ENCODE data around the gene CD34.
"Not testable (repeated sequence)": the region's sequence is repeated elsewhere in the genome, so short reads cannot be mapped to it uniquely, and the experiment has no call there.

The CD34 gene

DNA sequence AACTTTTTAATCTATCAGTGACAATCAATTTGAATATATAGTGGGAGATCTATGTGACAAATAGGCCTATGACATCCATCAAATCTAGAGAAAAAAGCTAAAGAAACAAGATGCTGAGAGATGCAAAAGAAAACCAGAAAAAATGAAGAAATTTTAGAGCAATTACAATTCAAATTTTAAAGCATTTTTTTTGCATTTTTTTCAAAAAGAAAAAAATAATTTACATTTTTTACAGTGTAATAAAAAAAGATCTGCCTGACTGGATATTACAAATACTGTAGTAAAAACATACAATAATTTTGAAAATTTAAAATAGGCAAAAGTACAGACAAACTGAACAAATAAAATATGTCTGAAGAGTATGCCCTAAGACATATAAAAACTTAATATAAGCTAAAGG, 14.4 kb downstream of the CD34 start:
- no peak for DNase-seq

DNA sequence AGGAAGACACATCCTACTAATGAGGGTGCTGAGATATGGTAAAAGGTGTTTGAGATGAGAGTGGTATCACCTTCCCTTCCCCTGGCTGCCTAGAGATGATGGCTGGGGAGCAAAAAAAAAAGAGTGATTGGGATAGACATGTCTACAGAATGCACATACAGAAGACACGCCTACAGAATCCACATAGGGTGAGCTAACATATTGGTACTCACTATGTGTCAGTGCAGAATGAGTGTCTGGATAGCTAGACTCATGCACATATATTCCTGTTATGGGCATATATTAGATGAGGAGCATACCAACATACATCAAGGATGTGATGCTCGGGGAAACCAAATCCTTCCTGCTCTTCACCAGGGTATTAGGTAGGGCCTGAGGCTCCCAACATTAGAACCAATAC, 16.2 kb downstream of the CD34 start:
- DNase-seq: no peak

DNA sequence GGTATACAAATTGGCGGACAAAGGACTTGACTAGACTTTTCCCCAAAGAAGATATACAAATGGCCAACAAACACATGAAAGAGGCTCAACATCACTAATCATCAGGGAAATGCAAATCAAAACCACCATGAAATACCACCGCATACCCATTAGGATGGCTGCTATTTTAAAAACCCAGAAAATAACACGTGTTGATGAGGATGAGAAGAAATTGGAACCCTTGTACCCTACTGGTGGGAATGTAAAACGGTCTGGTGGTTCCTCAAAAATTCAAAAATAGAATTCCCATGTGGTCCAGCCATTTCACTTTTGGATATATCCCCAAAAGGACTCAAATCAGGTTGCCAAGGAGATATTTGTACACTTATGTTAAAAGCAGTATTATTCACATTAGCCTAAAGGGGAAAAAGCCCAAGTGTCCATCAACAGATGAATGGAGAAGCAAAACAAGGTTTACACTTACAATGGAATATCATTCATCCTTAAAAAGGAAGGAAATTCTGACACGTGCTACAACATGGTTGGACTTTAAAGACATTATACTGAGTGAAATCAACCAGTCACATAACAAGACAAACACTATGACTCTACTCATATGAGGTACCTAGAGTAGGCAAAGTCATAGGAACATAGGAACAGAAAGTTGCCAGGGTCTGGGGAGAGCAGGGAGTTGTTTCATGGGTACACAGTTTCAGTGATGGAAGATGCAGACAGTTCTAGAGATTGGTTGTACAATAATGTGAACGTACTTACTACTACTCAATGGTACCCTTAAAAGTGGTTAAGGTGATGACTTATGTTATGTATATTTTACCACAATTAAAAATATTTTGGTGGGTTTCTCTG, 17.0 kb downstream of the CD34 start:
- DNase-seq: no peak

DNA sequence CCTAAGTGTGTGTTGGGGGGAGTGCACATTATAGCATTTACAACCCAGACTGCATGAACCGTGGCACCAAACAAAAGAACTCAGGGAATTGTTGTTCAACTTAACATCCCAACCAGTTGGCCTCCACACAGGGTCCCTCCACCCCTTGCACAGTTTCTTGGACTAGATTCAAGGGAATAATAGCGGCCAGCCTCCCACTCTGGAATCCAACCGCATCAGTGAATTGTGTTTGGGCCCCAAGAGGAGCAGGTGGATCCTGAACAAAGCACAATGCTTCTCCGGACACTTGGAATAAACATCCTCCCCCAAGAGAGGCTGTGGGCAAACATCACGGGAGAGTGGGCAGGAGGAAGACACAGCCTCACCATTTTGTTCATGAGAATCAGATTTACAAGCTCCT, 18.2 kb downstream of the CD34 start:
- no peak for DNase-seq

DNA sequence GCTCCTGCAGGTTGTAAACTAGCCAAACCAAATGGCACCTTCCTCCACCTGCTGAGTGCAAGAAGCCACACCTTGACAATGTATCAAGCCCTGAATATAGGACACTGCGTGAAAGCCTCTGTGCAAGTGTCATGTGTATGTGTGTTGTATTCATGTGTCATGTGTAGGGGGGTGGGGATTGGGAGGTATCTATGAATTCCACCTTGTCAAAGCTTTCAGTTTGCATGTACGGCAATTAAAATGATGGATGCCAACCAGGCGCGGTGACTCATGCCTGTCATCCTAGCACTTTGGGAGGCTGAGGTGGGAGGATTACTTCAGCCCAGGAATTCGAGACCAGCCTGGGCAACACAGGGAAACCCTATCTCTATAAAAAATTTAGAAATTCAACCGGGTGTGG, 19.8 kb downstream of the CD34 start:
- no peak for DNase-seq

DNA sequence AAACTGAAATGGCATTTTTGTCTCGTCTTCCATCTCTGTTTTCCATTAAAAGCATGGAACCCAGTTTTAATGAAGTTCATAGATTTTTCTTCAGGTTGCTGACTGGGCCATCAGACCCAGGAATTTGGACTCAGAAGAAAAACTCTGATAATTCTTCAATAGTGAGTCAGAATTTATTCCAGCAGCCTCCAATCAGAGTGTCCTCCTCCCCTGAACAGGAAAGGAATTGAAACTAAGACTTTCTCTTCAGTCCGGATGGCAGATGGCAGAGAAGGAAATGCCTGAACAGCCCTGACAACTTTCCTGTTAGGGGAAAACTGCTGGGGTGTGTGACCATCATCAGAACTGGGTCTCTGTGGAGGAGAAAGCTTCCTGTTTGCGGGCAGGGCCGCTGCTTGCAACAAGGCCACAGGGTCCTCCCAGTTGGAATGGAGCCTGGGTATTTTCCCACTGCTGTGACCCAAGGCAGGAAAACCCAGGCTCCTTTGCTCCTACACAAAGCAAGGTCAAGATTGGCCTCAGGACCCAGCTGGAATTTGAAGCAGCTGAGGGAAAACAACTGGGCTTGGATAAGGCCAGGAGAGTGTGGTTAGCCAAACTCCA, 20.7 kb downstream of the CD34 start:
- DNase-seq: no peak

DNA sequence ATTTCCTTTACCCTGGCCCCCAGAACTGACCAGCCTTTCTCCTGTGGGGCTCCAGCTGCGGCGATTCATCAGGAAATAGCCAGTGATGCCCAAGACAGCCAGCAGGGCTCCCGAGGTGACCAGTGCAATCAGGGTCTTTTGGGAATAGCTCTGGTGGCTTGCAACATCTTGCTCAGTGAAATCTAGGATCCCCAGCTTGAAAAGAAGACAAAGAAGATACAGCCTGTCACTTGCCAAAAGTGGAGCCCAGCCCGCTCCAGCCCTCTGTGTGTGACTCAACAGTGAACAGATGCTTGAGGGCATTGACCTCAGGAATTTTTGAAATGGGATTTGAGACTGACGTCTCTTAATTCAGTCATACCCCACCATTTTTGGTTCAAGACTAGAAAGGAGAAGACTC, 22.3 kb downstream of the CD34 start:
- DNase-seq: no peak

DNA sequence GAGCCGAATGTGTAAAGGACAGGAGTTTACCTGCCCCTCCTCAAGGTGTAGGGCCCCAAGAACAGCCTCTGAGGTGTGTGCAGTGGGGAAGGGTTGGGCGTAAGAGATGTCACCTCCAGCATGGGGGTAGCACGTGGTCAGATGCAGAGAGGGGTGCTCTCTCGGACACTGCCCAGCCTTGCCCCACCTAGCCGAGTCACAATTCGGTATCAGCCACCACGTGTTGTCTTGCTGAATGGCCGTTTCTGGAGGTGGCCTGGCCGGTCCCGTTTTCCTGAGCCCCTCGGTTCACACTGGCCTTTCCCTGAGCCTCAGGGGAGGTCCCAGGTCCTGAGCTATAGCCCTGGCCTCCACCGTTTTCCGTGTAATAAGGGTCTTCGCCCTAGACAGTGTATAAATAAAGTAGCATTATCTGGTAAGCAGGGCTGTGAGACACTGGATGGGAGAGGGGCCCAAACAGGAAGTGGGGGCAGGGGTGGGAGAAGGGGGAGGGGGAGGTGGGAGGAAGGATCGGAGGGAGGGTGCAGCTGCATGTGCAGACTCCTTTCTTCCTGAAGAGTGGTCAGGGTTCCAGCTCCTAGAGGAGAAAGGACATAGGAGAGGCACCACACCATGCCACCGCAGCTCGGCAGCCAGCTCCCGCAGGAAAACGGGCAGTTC, 23.3 kb downstream of the CD34 start:
- no peak for DNase-seq

DNA sequence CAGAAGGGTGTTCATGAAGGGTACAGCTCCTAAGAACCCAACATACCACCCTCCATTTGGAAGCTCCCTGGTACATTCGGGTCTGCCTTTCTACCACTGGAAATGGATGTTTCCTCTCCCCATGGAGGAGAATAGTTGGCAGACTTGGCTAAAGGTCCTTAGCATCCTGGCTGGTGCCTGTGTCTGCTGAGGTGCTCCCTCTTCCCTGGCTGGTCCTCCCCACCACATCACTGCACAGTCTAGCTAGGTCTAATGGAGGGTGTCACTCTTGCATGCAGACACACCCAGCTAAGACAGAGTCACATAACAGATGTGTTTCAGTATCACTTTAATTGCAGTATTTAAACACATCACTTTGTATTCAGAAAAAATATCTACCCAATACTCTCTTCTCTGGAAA, 24.7 kb downstream of the CD34 start:
- no peak for DNase-seq

DNA sequence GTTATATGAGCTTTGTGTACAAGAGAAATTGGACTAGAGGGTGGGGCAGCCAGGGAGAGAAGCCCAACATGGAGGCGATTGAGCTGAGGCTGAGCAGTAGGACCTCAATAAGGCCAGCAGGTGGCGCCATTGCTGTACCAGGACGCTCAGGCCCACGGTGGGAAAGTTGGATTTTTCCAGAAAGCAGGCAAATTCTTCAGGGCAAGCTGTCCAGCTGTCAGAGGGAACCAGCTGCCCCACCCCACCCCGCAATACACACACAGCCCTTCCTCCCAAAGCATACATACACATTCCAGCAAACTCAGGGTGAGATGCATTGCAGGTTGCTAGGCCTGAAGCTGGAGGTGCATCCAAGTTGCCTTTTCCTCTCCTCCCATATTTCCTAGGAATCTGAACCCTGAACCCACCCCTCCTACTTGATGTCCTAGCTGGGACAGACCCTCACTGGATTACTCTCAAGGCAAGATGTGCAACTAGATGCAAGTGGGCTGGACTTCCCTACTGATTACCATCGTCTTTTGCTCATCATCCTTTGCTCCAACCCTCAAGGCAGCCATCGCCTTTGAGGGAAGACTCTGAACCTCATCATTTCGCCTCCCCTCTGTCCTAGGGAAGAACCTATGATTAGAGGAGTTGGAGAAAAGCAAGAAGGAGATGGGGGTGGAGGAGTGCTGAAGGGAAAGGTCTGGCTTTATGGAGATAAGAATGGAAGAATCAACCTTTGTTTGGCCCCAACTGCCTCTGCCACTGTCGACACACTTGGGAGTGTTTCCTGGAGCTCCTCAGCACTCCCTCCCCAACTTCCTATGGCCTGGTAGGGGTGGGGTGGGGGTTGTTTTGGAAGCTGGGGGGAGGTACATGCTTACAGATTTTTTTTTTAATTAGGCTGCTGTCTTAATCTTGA, 25.5 kb downstream of the CD34 start:
- DNase-seq: peak in 1 of 2 experiments; percentile 58

DNA sequence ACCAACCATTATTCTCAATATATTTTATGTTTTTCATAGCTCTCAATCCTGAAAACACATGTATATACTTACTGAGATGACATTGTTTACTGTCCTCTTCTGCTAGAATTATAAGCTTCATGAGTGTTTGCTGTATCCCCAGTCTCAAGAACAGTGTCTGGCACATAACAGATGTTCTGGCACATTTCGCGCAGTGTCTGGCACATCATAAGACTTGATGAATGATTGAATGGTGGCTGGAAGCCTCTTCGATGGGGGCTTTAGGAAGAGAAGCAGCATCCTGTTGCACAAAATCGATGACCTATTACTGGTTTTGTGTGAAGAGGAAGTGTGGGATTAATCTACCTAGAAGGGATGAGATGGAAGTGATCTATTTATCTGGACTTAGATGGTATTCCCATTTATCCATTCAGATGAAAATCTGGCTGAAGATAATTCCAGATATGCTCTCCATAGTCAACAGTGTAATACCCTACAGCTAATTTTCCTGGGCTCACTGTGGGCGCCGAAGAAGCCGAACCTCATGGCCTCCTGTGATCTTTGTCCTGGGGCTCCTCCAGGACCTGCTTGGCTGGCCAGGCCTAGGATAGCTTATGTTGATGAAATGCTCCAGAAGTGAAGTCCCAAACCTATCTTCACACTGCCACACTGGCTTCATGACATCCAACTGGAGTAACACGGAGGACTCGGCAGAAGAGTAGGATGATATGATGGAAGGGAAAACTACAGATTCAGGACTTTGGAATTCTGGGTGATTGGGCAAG, 26.5 kb downstream of the CD34 start:
- no peak for DNase-seq

DNA sequence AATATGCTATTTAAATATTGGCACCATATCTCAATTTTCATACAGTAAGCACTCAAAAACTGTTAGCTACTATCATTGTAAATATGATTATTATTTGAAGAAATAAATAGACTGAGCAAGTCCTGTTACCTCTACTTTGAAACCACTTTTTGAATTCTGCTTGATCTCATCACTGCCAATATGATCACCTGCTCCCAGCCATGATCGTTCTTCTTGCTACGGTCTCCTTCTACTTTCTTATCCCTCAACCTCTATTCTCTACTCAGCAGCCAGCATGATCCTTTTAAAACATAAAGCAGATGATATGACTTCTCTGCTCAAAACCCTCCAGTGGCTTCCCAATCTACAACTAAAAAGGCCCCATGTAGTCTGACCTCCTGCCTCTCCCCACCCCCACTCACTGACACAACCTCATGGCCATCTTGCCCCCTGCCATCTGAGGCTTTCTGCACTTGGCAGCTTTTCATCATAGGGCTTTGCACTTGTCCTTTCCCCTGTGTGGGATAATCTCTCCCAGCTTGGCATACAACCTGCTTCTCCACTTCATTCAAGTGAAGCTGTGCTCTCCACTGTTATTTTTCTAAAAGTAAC, 27.2 kb downstream of the CD34 start:
- DNase-seq: no peak

DNA sequence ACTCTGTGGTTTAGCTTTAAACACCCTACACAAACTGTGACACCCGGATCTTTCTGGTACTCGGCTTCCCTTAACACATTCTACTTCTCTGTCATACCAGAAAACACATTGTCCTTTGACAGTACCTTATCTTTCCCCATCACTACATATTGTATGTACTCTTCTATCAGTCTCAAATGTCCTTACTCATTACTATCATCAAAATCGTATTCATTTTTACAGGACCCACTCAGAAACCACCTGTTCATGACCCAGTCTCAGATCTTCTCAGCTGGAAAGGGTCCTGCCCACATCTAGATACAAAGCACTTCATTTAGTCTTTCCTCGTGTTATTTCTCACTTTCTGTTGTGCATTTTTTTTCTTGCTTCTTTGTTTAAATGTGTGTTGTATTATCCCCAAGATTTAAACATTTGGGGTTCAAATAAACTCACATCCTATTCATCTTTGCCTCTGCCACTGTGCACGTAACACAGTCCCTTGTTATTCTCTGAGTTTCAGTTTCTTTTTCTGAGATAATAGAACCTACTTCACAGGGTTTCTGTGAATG, 27.7 kb downstream of the CD34 start:
- DNase-seq: no peak

DNA sequence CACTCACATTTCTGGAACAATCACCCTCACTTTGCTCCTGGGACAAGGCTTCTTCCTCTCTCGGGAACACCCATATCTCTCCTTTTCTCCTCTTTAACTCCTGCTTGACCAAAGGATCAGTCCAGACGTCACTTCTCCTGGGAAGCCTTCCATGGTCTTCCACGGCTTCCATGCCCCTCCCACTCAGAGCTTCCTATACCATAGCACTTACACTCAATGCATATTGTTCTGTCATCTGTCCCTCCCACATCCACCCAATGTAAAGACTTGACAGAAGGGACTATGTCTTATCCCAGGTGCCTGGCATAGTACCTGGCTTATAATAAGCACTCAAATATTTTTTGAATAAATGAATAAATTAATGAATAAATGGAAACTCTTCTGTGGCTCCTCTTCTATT, 28.2 kb downstream of the CD34 start:
- no peak for DNase-seq

DNA sequence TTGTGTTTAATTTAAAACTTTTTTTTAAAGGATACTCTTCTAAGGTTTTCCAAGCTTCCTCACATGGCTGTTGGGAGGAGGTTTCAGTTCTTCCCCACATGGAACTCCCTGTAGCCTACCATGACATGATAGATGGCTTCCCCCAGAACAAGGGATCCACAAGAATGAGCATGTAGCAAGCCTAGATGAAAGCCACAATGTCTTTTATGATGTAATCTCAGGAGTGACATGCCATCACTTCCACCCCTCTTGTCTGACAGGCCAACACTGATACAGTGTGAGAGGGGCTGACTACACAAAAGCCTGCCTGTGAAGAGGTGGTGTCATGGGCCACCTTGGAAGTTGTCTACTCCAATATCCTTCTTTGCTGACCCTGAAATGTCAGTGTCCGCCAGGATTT, 32.0 kb downstream of the CD34 start:
- no peak for DNase-seq

DNA sequence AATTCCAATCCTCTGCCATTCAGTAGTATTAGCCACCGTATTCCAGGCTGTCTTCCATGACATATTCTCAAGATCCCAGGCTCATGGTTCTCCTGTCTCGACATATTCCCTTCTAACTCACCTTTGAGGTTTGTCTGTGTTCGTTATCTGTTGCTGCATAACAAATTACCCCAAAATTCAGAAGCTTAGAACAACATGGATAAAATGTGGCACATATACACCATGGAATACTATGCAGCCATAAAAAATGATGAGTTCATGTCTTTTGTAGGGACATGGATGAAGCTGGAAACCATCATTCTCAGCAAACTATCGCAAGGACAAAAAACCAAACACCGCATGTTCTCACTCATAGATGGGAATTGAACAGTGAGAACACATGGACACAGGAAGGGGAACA, 33.0 kb downstream of the CD34 start:
- not testable (repeated sequence) for DNase-seq

DNA sequence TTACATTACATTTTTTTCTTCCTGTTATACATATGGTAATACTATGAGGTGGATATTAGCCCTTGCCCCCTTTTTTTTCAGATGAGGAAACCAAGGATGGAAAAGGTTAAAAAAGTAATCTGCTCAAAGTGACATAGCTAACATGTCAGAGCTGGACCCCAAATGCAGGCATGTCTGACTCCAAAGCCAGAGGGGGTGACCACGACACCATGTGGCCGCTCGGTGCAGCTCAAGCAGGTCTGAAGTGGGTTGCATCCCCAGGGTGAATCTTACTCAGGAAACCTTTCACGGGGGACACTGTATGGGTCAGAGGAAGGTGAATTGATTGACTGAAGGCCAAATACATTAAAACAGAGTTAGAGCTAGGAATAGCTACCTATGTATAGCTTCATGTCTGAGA, 34.8 kb downstream of the CD34 start:
- no peak for DNase-seq

DNA sequence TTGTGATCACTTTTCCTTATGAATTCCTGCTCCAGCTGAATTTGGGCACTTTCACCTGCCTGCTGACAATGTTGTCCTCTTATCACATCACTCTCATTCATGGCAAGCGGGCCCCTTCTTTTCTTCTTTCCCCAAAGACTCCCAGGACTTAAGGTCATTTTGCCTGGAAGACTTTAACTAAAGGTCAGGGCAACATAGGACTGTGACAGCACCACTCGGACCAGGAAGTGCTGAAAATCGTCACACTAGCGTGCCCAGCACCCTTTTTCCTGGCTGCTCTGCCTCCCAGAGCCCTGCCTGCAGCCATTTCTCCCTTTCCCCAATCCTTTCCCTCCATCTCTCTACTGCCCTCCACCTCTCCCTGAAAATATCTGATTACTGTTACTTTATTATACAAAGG, 35.4 kb downstream of the CD34 start:
- DNase-seq: no peak

DNA sequence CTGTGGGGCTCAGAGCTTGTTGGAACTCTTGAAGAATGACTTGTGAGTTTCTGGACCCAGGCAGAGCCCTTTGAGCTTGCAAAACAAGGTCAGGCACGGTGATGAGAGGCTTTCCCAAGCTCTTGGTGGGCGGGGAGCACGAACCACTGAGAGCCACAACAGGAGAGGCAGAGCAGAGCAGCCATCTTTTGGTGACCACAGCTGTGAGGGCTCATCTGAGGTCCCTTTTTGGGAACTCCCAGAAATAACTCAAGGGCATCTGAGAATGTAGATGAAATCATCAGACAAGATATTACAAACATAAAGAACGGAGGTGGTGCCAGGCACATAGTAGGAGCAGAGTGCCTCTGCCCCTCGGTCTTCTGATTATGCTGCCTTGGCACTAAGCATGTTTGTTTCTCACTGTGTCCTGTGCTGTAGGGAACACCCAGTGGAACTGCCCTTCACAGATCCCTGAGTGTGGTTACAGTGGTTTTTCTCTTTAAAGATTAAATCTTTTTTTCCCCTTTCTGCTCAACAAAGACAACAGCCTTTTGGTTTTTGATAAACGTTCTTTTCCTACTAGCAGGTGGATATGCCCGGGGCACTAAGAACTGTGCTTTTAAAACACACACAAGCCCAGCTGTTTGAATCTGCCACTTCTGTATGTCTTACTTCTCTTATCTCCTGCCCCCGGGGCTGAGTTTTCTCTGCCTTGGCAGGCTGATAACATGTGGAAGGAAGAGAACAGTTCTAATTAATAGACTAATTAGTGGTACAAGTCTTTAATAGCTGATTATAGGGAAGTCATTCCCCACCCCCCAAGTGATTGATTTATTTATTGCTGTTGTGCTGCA, 37.7 kb downstream of the CD34 start:
- DNase-seq: no peak

DNA sequence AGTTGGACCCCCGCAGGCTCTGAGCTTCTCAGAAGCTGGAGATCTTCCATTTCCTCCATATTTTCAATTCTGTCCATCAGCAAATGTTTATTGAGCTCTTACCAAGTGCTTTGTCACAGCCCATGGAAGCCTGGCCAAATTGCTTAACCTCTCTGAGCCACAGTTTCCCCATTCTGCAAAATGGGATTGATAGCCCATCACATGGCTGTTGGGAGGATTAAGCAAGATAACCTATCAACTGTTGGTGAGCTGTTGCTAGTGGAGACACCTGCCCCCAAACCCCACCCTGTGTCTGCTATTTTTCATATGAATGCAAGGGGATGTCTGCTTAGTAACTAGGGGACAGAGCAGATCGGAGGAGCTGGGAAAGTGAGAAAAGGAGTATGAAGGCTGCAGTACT, 38.3 kb downstream of the CD34 start:
- no peak for DNase-seq

Data from cerebellar nuclear complex (tissue), 1 donor.